ENCODE data around the gene ADCY10.

DNA sequence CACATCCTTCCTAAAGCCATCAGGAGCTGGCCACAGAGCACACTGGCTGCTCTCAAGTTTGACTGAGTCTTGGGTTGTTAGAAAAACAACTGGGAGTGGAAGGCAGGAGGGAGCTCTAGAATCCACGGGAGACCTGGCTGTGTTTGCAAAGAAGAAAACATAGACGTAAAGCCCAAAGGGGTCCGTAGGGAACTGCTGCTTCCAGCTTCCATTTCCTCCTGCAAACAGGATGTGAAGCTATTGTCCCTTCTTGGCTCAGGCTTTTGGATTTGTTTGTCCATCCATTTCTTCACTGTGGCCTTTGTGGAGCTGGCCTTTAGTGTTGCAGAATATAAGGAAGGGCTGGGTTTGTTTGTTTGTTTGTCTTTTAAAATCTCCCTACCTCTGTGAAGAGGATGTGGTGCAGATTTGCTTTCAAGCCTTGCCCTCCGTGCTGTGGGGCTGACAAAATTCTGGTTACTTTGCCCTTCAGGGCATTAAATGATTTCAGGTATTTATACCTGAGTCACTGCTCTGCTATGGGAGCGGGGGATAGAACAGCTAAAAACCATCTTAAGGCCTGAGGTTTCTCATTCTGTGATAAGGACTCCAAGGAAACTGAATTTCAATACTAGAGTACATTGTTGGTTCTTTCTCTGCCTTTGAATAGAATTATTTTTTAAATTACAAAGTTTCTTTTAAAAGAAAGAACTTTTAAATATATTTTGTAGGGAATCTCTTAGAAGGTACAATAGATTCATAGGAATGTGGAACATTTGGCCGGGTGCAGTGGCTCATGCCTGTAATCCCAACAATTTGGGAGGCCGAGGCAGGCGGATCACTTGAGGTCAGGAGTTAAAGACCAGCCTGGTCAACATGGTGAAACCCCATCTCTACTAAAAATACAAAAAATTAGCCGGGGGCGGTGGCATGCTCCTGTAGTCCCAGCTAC, 117.9 kb downstream of the ADCY10 start:
- no peak for TF ChIP-seq POLR2A (IDR thresholded peaks at IDR 0.05; ENCODE audit: low read length)
- TF ChIP-seq GATA1 (IDR thresholded peaks at IDR 0.05; ENCODE audit: low read depth, low read length): no peak
